ENCODE data around the gene UNC13B. TPM values are rescaled to one million over a fixed set of nuclear protein-coding genes. Genes with fewer than 3 reads are reported as not detected.

UNC13B gene
- total and polyA plus RNA-seq, 9 of the 15 experiments (the other 6 are each of a cell fraction or from before 2014, with no cell fraction given) = 2.4 to 11.5 (median 8.6) TPM

GRCh38 chr9:35350827-35351549 is 189.2 kb downstream of the UNC13B start:
- no peak overlapping the region for H3K4me3 ChIP-seq
- no peaks in the 10 kb centered on the region for H3K79me2 ChIP-seq (ENCODE audit: control insufficient read depth, insufficient read depth, low read length)
- H3K36me3 ChIP-seq (ENCODE audit: control insufficient read depth, insufficient read depth, low read length) = no peaks in the 10 kb centered on the region
- TF ChIP-seq NONO (IDR thresholded peaks at IDR 0.05; ENCODE audit: low read depth in 2 of 2, low read length in 1 of 2) = no peak
- no peak for TF ChIP-seq STAT6 (CRISPR knock-in tag; IDR thresholded peaks at IDR 0.05)
- TF ChIP-seq, protein P1, sequence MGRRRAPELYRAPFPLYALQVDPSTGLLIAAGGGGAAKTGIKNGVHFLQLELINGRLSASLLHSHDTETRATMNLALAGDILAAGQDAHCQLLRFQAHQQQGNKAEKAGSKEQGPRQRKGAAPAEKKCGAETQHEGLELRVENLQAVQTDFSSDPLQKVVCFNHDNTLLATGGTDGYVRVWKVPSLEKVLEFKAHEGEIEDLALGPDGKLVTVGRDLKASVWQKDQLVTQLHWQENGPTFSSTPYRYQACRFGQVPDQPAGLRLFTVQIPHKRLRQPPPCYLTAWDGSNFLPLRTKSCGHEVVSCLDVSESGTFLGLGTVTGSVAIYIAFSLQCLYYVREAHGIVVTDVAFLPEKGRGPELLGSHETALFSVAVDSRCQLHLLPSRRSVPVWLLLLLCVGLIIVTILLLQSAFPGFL (CRISPR knock-in tag; IDR thresholded peaks at IDR 0.05) = no peak
- TF ChIP-seq ZBTB11 (CRISPR knock-in tag; IDR thresholded peaks at IDR 0.05) = no peak
- no peak for TF ChIP-seq GATAD2B (IDR thresholded peaks at IDR 0.05; ENCODE audit: borderline replicate concordance)
- no peak for TF ChIP-seq HNRNPUL1 (IDR thresholded peaks at IDR 0.05; ENCODE audit: low read length)
- no peak for TF ChIP-seq ZNF165 (CRISPR knock-in tag; IDR thresholded peaks at IDR 0.05; ENCODE audit: borderline replicate concordance)
- no peak for TF ChIP-seq EP400 (IDR thresholded peaks at IDR 0.05)
- no peak overlapping the region for H3K9ac ChIP-seq (ENCODE audit: insufficient read depth in 1 of 2, low read depth in 2 of 2, low read length in 2 of 2)
- no peak overlapping the region for H3K4me2 ChIP-seq (ENCODE audit: insufficient read depth, low read length)
- no peaks in the 10 kb centered on the region for H3K27me3 ChIP-seq (ENCODE audit: control insufficient read depth in 2 of 2, insufficient read depth in 2 of 2, low read length in 2 of 2)
- H3K27ac ChIP-seq (ENCODE audit: extremely low read depth, low read depth, low read length) = no peak overlapping the region
- FAIRE-seq (no peak), DNase-seq (ENCODE audit: extremely low read depth in 1 of 4, low spot score in 3 of 4) (no peak), ATAC-seq (no peak)
- H3K9me3 ChIP-seq (replicated peaks; ENCODE audit: control insufficient read depth, insufficient read depth, low read depth, low read length) = no peaks in the 10 kb centered on the region
- CTCF ChIA-PET (ENCODE audit: low intra/inter-chr PET ratio) = no interaction called here
- in situ Hi-C loops (cut with MboI) (no loop called here), intact Hi-C loops (cut with micrococcal nuclease) (no loop called here)
- H4K20me1 ChIP-seq (replicated peaks; ENCODE audit: control insufficient read depth, insufficient read depth, low read length) = no peaks in the 10 kb centered on the region; the same call in 1 of the 2 replicates
- WGBS (ENCODE audit: insufficient coverage, low coverage, missing lambda C conversion rate) = 45% methylated on average over 3 of the region's 3 CpGs
- no peaks in the 10 kb centered on the region for H3K9me1 ChIP-seq (ENCODE audit: control insufficient read depth, insufficient read depth, low read length)
- POLR2A ChIA-PET = interaction anchor here (2.1 kb wide), 1 partner anchor 12 kb away, joined by 5 read pairs; no protein-coding TSS in a partner anchor
- BruUV-seq (replicated peaks) = no TSS peak
- H3K4me1 ChIP-seq (replicated peaks in 1 of 2; ENCODE audit: control insufficient read depth in 2 of 2, insufficient read depth in 2 of 2, low read length in 2 of 2) = no peaks in the 10 kb centered on the region; a peak in 1 of 5 replicates
- no peak overlapping the region for H2AFZ ChIP-seq (ENCODE audit: low read depth, low read length)
